Non-pigmented ciliary epithelial cell (primary cell): ENCODE measurements around the gene KBTBD13.
"Not testable (repeated sequence)": the region's sequence is repeated elsewhere in the genome, so short reads cannot be mapped to it uniquely, and the experiment has no call there.

Source experiments
- DNase-seq: peaks from one replicate; pipeline ENCODE4 v3.0.0-alpha.2; 2010; ENCODE audit warnings: low read depth

The KBTBD13 gene

DNA sequence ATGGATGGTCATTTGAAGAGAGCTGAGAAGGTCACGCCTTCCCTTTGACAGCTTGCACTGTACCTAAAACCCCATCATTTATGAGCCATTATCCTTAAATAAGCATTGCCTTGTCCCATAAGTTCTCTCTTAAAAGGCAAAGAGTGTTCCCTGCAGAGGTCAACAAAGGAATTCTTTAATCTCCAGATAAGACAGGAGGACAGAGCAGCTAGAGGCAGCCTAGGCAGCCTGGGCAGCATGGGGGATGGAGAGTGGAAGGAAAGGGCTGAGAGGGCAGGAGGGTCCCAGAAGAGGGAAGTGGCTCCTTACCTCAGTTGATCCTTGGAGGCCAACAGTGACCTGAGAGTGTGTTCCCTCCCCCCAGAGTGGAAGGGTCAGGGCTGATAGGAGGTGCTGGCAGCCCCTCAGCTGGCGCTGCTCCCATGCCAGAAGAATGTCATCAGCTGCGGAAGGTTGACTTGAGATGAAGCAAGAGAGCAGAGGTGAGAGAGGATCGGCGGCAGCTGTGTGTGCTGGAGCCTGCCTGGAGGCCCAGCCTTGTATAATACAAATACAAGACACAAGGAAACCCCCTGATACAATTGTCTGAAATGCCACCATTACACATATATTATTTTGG, 12.8 kb downstream of the KBTBD13 start:
- DNase-seq, result no peak

DNA sequence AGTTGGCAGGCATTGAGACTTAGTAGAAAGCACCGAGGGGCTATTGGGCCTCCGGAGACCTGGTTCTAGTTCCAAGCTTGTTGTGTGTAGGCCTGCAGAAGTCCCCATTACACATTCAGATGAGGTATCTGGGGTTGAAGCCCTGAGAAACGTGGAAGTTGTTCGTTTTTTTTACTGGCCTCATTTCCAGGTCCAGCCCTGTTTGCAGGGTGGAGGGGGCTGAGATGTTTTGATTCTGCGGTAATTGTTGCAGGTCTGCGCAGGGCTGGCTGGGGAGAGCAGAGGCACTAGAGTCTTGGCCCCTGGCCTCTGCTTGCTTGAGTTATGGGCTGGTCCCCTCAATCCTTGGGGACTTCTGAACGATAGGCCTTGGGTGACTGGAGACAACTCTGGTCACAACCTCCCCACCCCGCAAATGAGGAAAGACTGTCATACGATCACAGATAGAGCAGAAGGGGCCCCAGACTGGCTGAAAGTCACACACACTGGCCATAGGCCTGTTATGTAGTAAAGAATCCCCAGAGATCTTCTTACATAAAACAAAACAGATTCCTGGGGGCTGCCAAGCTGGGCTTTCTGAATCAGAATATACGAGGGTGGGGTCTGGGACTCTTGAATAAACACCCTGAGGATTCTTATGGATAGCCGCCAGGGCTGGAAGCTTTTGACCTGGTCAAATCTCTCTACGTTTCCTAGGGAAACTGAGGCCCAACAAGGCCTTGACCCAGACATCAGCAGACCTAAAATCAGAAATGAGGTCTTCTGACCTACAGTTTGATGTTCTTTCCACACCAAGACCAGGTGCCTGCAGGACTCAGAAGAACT, 15.6 kb downstream of the KBTBD13 start:
- no peak for DNase-seq

DNA sequence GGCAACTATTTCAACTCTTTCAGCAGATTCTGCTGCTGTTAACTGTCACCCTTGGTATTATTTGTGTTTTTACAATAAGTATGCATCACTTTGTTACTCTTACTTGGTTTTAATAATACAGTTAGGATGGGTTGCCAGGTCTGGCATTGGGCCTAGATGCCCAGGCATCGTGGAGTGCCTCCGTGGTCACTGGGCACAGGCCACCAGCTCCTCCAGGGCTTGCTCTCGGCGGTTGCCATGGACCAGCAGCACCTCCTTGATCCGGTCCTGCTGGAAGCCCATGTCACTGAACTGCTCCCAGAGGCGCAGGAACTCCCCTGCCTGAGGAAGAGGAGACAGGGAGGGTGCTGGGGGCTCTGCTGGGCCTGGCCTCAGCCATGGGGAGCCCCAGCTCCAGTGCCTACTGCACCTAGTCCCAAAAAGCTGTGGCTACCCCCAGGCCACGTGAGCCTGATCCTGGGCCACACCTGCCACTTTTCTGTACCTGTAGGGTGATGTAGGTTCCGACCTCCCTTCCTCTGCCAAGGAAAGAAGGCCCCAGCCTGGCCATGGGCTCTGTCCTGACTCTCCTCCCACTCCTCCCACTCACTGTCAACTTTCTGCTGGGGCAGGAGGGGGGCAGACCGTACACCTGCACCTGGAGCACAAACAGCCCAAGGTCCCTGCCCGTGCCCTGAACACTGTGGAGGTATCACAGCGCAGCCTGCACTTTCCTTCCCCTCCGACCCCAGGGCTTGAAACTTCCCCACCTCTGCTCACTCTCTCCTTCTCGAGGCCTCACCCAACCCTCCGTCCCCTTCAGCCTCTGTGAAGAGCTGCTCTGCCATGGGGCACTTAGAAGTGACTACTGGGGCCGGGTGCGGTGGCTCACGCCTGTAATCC, 16.6 kb downstream of the KBTBD13 start:
- no peak for DNase-seq

DNA sequence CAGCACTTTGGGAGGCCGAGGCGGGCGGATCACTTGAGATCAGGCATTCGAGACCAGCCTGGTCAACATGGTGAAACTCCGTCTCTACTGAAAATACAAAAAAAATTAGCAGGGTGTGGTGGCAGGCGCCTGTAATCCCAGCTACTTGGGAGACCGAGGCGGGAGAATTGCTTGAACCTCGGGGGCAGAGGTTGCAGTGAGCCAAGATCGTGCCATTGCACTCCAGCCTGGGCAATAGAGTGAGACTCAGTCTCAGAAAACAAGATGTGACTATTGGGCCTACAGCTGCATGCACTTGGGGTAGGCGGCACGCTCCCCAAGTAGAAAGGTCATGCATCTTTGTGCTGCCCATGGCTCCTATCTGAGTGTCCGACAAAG, 17.2 kb downstream of the KBTBD13 start:
- not testable (repeated sequence) for DNase-seq

DNA sequence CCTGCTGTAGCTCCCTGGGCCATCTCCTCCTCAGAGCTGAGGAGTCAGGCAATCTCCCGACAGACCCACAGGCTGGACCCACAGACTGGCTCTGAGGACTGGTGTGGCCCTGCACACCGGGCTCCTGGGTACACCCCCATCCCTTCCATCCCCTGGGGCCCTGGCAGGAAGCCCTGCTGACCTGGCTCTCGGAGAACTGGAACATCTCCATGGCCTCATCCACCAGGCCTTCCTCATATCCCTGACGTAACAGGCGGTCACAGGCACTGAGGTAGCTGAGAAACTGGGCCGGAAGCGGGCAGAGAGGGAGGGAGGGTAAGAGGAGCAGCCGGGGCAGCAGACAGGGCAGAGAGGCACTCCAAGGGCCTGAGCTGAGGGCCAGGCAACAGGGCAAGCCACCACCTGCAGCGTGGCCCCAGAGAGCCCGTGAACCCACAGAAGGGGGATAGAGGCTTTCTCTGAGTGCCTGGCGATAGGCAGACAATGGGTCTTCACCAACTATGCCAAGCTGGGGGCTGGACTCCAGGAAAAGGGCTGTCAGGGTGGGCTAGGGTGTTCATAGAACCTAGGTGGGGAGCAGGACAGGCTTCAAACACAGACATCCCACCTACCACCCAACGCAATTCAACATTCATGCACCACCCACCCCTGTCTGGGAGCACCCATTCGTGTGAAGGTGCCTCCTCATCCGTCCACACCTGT, 17.9 kb downstream of the KBTBD13 start:
- no peak for DNase-seq

DNA sequence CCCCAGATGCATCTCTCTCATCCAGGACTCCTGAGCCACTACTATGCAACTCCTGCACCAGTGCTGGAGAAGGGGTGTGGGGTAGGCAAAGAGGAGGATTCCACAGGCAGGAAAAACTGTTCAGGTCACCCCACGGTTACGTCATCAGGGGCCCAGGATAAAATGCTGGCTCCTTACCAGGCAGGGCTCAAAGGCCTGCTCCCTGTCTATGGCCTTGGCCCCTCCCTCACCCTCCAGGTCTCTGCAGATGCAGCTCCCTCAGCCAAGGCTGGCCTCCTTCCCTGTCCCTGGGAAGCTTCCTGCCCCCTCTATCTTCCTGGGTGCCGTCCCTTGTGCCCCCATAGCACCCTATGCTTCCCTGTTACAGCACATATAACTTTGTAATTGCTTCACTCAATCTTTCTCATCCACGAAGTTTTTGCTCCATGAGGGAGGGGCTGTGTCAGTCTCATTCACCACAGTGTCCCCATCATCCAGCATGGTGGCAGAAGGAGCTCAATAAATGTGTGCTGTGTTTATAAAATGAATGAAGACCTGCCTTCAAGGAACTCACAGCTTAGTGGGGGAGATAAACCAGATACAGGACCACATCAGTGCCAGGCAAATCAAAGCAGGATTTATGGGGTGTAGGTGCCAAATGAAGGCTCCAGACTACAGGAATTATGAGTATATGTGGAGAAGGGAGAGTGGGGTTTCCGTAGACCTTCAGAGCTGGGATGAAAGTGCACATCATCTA, 18.6 kb downstream of the KBTBD13 start:
- no peak for DNase-seq

DNA sequence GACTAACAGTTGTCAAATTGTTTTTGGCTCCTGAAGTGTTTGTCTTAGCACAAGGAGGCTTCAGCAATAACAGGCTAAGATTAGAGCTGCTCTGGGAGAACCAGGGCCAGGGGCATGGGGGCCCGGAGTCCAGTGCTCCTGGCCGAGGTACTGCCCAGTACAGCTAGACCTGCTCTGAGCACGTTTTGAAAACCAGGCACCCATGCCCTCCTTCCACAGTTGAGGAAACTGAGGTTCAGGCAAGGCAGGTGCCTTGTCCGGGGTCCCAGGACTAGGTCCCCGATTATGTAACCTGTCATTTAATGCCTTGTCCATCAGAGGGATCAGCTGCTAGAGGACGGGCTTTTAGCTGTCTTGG, 19.2 kb downstream of the KBTBD13 start:
- no peak for DNase-seq

DNA sequence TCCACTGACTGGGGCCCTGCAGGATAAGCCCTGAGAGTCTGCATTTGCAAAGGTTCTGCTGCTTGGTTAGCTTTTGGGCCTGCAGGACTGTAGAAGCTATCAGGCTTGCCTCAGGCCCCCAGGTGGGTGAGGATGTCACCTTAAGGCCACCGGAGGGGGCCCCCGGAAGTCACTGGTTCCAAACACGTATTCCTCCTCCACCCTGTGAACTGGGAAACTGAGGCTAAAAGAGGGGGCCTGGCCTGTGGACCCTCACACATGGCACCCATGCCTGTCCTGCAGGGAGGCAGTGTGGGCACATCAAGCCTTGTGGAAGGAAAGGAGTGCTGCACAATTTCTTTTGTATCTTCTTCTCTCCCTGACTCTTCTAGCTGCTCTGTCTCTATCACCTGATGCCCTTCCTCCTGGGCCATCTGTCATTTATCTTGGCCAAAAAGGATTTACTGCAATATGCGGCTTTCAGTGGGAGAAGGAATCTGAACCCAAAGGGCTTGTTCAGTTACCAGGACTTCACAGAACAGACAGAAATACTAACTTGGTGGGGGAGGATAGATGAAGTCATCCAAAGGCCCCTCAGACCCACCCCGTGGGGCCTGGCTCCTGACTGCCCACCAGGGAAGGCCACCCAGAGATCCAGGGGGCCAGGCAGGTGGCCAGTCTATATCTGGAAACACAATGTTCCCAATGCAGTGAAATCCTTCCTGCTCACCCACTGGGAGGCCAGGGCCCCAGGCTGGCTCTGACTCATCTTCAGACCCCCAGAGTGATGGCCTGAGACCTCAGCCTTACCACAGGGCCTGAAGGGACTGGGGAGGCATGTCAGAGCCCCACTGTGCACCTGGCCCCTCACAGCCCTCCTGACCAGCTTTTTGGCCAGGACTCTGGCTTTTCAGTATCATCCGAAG, 20.2 kb downstream of the KBTBD13 start:
- DNase-seq, result no peak

DNA sequence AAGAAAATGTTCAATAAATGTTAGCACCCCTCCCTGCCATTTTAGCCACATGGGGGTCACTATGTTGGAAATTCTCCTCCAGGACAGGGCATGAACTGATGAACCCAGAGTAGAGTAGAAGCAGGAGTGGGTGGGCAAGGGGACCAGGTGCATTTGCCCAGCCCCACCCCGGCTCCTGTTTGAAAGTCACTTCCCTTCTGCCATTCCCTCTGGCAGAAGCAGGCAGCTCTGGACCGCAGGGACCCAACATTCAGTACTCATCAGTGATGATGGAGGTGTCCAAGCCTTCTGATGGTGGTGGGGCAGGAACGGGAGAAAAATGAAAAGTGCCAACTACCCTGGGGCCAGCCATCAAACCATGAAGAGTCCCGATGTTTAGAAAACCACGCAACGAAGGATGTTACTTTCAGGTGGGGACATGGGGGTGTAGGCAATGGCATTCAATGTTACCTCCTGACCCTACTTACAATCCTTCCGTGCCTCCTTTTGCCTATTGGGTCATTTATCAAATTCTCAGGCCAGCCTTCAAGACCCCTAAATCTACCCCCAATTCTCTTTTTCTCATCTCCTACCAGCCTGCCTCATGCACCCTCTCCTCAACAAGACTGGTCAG, 21.2 kb downstream of the KBTBD13 start:
- no peak for DNase-seq

DNA sequence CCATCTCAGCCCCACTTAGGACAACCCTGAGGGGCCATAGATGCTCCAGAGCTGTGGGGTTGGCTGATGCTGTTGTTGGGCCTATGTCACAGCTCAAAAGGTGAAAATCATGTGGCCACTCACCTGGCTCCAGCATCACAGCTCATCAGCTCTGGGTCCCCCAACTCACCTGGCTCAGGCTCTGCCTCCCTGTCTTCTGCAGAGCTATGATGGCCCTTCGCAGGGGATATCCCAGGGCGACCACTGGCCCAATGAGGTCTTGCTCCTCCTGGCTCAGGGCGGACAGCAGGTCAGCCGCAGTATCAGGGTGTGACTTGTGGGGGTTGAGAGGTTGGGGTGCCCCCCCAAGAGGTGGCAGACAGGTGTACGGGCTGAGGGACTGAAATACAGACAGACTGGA, 22.8 kb downstream of the KBTBD13 start:
- no peak for DNase-seq

DNA sequence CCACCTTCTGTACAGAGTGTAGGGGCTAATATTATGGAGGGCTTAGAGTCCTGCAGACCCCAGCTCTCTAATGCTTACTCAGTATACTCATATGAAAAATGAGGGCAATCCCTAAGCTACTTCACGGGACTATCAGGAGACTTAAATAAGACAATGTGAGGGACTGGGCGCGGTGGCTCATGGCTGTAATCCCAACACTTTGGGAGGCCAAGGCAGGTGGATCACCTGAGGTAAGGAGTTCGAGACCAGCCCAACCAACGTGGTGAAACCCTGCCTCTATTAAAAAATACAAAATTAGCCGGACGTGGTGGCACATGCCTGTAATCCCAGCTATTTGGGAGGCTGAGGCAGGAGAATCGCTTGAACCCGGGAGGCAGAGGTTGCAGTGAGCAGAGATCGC, 23.3 kb downstream of the KBTBD13 start:
- not testable (repeated sequence) for DNase-seq

DNA sequence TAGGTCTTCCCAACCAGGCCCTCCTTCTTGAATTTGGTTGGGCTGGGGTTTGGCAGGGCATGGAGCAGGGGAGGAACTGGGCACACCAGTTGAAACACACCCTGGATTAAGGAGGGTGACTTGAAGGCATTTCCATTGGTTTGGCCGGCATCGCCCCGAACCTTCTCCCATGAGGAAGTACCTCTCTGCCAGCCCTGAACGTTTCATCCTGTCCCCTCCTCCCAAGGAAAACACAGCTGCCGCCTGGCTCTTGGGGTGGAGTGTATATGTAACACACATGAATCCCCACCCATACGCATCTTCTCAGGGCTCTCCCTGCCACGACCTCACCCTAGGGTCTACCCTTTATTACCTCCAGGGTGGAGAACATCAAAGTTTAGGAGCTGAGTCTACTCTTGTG, 23.9 kb downstream of the KBTBD13 start:
- no peak for DNase-seq

DNA sequence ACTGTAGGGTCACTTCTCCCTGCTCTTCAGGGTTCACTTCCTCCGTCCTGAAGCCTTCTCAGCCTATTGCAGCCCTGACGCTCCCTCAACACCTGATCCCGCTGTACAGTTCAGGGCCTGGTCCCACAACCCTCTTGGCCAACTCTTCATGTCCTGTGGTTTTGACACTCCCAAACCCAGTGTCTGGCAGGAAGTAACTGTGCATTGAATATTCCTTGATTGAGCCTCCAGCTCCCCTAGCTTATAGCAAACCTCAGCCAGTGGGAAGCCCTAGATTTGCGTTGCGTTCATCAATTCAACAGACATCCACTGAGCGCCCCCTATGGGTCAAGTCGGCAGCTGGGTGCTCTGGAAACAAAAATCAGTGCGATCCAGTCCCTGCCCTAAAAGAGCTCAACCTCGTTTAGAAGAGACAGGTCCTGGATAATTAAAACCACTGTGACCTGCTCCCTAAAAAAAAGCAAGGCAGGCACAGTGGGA, 24.9 kb downstream of the KBTBD13 start:
- DNase-seq, result no peak

DNA sequence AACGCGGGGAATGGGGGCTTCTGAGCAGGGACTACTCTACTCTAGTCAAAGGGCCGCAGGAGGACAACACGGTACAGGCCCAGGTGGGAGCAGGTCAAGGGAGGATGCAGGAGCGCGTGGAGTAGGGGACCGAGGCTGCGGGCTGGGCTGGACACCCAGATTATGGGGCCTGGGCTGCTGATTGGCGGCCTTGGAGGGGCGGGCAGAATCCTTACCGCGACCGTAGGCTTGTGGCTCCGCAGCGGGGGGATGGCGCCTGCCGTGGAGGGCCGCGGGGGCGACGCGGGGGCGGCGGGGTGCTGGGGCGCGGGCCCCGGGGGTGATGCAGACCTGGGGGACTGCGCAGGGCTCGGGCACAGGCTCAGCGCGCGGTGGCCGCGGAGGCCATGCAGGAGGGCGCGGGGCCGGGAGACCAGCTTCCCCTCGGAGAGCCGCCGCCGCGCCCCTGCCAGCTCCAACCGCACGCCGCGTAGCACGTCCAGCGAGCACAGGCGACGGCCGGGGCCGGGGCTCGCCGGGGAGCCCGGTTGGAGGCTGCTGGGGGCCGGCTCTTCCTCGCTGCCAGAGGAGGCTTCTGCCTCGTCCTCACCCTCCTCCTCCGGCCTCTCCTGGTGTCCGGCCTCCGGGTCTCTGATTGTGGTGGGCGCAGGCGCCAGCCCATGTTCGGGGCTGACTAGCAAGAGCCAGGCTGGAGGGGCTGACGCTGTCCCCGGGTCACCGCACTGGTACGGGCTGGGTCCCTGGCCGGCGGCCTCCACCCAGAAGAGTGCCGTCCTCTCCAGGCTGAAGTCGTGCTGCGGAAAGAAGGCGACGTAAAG, 25.6 kb downstream of the KBTBD13 start:
- no peak for DNase-seq

DNA sequence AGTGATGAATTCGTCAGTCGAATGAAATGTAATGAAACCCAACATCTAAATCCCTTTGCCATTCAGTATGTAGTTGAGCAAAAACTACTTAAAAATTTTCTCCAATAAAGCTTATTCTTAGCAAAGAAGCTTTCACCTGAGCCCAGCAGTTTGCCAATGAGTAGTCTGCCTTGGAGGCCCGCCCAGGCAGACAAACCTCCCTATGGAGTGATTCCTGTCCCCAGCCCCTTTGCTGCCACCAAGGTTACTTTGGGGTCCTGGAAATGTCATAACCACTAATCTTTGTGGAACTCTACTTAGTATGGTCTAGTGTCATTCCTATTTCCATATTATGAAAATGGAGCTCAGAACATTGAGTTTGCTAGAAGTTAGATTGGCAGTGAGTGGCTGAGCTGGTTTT, 26.4 kb downstream of the KBTBD13 start:
- no peak for DNase-seq

DNA sequence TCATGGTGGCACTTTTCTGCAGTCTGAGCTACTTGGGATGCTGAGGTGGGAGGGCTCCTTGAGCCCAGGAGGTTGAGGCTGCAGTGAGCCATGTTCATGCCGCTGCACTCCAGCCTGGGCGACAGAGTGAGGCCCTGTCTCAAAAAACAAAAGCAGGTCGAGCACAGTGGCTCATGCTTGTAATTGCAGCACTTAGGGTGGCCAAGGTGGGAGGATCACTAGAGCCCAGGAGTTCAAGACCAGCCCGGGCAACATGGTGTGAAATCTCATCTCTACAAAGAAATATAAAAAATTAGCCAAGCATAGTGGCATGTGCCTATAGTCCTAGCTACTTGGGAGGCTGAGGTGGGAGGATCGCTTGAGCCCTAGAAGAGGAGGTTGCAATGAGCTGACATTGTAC, 28.5 kb downstream of the KBTBD13 start:
- no peak for DNase-seq

DNA sequence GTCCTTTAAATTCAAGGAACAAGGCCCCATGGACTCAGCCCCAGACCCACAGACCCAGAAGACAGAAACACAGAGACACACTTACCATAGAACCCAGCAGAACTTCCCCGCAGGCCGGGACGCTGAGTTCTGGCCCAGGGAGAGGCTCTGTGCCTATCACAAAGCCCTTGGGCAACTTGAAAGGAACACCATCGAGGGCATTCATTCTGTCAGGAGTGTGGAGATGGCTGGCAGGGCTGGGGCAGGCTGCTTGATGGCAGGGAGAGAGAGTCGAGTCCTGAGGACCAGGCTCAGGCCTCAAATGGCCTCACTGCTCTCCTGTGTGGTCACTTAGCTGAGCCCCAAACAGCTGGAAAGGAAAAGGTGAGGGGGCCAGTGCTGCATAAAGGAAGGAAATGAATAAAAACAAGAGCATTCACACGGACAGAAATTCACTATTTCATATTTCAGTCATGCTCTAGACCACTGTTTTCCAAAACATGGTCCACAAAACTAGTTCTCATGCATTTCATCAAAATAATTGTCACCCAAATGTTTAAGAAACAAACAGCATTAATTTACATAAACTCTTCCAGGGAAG, 29.6 kb downstream of the KBTBD13 start:
- no peak for DNase-seq

DNA sequence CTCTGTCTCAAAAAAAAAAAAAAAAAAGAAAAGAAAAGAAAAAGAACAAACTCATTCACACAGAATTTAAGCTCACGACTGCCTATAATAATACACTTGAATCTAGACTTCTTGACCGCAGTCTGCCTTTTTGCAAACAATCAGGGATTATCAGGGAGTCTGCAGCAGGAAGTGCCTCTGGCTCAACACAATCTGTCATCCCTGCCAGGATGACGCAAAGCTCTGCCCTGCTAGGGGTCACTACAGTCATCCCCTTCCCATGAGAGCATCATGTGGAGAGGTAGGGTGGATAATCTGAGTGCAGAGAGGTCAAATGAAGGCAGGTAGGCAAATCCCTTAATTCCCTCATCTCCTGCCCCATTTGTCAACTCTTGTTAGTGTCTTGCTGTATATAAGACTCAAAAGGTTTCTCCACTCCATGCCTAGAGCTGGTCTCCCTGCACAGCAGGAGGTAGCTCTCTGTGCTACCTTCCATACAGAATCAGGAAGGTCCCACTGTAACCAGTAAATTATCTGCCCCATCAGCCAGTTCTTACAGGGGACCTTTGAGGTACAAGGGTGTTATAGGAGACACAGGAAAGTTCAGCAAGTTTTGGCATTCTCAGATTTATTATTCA, 34.2 kb downstream of the KBTBD13 start:
- peak; percentile 55 for DNase-seq
